ENCODE measurements around the gene GSC2.

Gene GSC2

GRCh38 chr22:19127329-19128008 lies 22.6 kb downstream of the GSC2 start:
- H3K4me3 ChIP-seq (ENCODE audit: low read depth, low read length): no peak overlapping the region
- TF ChIP-seq CTCF (IDR thresholded peaks at IDR 0.05; ENCODE audit: low read depth, low read length, missing control alignments): no peak
- no peak for DNase-seq (ENCODE audit: low read depth)
- in situ Hi-C loops (cut with HindIII; ENCODE audit: low sequenced_read_pairs): no loop called here

- DNase-seq (ENCODE audit: low read depth): no peak
- no peak for TF ChIP-seq CTCF (IDR thresholded peaks at IDR 0.05; ENCODE audit: low read depth, low read length, missing control alignments)
- in situ Hi-C loops (cut with HindIII; ENCODE audit: low sequenced_read_pairs): no loop called here
- no peak overlapping the region for H3K4me3 ChIP-seq (ENCODE audit: low read depth, low read length)
Measured at GRCh38 chr22:19126309-19127273, 23.5 kb downstream of the GSC2 start.

DNA sequence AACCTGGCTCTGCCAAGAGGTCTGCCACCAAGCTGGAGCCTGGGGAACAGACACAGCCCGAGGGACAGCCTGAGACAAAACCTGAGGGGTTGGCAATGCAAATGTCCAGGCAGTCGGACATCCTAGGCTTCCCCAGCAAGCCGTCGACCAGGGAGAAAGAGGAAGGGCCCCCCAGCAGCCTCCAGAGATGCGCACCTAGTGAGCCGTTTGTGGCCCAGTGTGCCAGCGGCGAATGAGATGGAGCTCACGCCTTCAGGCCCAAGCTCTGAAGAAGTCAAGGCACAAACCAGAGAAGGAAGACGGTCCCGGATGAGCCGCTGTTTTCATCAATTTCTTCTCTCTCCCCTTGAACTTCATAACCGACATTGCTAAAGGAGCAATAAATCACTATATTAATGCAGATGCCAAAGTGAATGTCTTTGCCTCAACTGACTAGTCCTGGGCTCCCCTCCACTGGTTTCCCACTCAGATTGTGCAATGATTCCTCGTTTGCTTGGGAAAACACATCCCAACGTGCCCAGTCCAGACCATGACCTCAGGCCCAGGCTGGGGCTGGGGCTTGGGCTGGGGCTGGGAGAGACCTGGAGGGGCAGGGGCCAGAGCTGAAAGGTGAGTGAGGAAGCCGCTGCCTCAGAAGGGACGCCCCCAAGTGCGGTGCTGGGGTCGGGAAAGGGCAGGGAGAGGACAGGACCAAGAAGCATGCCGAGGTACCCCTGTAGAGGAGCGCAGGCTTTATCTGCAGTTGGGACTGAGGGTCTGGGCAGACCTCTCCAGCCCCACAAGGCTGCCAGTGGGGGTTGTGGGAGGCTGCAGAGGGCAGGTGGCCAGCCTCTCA lies 24.4 kb downstream of the GSC2 start:
- no peak for TF ChIP-seq CTCF (IDR thresholded peaks at IDR 0.05; ENCODE audit: low read depth, low read length, missing control alignments)
- in situ Hi-C loops (cut with HindIII; ENCODE audit: low sequenced_read_pairs): no loop called here
- H3K4me3 ChIP-seq (ENCODE audit: low read depth, low read length): no peak overlapping the region
- DNase-seq (ENCODE audit: low read depth): no peak

DNA sequence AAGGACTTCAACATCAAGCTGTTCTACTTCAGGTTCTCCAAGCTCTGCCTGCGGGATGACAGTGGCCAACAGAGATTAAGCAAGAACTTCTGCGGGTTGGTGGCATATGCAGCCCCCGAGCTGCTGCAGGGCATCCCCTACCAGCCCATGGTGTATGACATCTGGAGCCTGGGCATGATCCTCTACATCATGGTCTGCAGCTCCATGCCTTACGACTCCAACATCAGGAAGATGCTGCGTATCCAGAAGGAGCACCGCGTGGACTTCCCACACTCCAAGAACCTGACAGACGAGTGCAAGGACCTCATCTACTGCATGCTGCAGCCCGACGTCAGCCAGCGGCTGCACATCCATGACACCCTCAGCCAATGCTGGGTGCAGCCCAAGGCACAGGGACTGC lies 25.1 kb downstream of the GSC2 start:
- in situ Hi-C loops (cut with HindIII; ENCODE audit: low sequenced_read_pairs): no loop called here
- no peak for TF ChIP-seq CTCF (IDR thresholded peaks at IDR 0.05; ENCODE audit: low read depth, low read length, missing control alignments)
- H3K4me3 ChIP-seq (ENCODE audit: low read depth, low read length): no peak overlapping the region
- DNase-seq (ENCODE audit: low read depth): no peak

DNA sequence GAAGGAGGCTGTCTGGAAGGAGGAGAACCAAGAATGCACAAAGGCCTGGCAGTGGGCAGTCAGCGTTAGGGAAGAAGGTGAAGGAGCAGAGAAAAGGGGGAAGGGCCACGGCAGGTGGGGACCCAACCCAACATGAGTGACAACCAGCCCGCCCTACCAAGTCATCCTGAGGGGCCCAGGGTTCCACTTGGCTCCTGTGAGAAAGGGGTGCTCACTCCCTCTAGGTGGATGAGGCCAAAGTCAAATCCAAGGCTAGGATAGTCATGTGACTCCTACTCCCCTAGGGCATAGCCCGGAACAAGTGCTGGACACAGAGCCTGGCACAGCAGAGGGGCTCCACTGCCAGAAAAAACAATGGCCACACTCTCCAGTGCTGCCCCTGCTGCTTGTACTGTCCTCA lies 25.7 kb downstream of the GSC2 start:
- no peak for DNase-seq (ENCODE audit: low read depth)
- H3K4me3 ChIP-seq (ENCODE audit: low read depth, low read length): no peak overlapping the region
- in situ Hi-C loops (cut with HindIII; ENCODE audit: low sequenced_read_pairs): no loop called here
- no peak for TF ChIP-seq CTCF (IDR thresholded peaks at IDR 0.05; ENCODE audit: low read depth, low read length, missing control alignments)

DNA sequence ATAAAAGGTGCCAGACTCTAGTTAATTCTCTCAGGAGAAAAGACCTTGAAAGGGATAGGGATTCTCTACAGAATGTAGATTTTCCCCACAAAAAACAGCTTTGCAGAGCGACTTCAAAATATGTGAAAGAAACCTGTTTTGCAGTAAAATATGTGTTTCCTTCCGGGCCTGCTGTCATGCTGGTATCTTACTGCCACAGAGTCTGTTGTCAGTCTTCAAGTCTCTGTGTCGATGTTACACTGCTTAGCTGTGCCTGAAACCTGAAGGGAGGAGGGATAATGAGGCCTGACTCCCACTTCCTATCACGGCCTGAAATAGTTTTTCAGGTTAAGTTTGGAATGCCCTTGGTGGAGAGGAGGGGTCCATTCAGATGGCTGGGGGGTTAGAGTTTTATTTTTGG lies 26.2 kb downstream of the GSC2 start:
- no peak overlapping the region for H3K4me3 ChIP-seq (ENCODE audit: low read depth, low read length)
- DNase-seq (ENCODE audit: low read depth): no peak
- TF ChIP-seq CTCF (IDR thresholded peaks at IDR 0.05; ENCODE audit: low read depth, low read length, missing control alignments): no peak
- in situ Hi-C loops (cut with HindIII; ENCODE audit: low sequenced_read_pairs): no loop called here

Data from astrocyte of the cerebellum (primary cell).